NOMO-1 treated with dmso at 0.1 percent for 144 hours (cell line): ENCODE results near the gene CALM1.

ENCODE experiments used
- DNase-seq: peaks from one replicate; lab custom pipeline; 2025; ENCODE audit not compliant: unreplicated experiment; lab: John Stamatoyannopoulos, UW

The CALM1 gene

GRCh38 chr14:90407230-90407629 is 10.4 kb downstream of the CALM1 start:
- DNase-seq: no peak

- DNase-seq: no peak
Measured at GRCh38 chr14:90408713-90409112, 11.9 kb downstream of the CALM1 start.

GRCh38 chr14:90409209-90409730 is 12.4 kb downstream of the CALM1 start:
- no peak for DNase-seq

GRCh38 chr14:90412058-90412457 is 15.2 kb downstream of the CALM1 start:
- no peak for DNase-seq

GRCh38 chr14:90416720-90417119 is 19.9 kb downstream of the CALM1 start:
- no peak for DNase-seq

- no peak for DNase-seq
Measured at GRCh38 chr14:90418053-90418452, 21.2 kb downstream of the CALM1 start.

GRCh38 chr14:90419200-90419599 is 22.4 kb downstream of the CALM1 start:
- no peak for DNase-seq

GRCh38 chr14:90421001-90421631 is 24.3 kb downstream of the CALM1 start:
- DNase-seq: no peak

GRCh38 chr14:90421632-90422020 is 24.8 kb downstream of the CALM1 start:
- no peak for DNase-seq

GRCh38 chr14:90423166-90423565 is 26.3 kb downstream of the CALM1 start:
- DNase-seq: no peak

- no peak for DNase-seq
Measured at GRCh38 chr14:90424075-90424474, 27.2 kb downstream of the CALM1 start.

- no peak for DNase-seq
Measured at GRCh38 chr14:90424686-90425372, 28.0 kb downstream of the CALM1 start.

- no peak for DNase-seq
Measured at GRCh38 chr14:90425373-90425879, 28.6 kb downstream of the CALM1 start.

GRCh38 chr14:90426031-90426540 is 29.3 kb downstream of the CALM1 start:
- no peak for DNase-seq

- no peak for DNase-seq
Measured at GRCh38 chr14:90426663-90427062, 29.8 kb downstream of the CALM1 start.

- DNase-seq: no peak
Measured at GRCh38 chr14:90427848-90428426, 31.1 kb downstream of the CALM1 start.

- no peak for DNase-seq
Measured at GRCh38 chr14:90428676-90429075, 31.8 kb downstream of the CALM1 start.

- no peak for DNase-seq
Measured at GRCh38 chr14:90429236-90429635, 32.4 kb downstream of the CALM1 start.

- no peak for DNase-seq
Measured at GRCh38 chr14:90429754-90430153, 32.9 kb downstream of the CALM1 start.

- no peak for DNase-seq
Measured at GRCh38 chr14:90434370-90435020, 37.7 kb downstream of the CALM1 start.

GRCh38 chr14:90438841-90439240 is 42.0 kb downstream of the CALM1 start:
- no peak for DNase-seq
